OCI-LY7 (cell line): Measurements from ENCODE around the gene F2R.

Experiments used
- EZH2phosphoT487 ChIP-seq: fragments of 200-600 bp; sonication (generic); IDR thresholded peaks from 2 replicates; pipeline ENCODE4 v1.6.1; 2018; ENCODE audit warnings: low read depth, borderline replicate concordance, mild to moderate bottlenecking, mixed run types, antibody characterized with exemption, low read length, moderate library complexity, mixed read lengths
- TF ChIP-seq, protein P1 (sequence below): fragments of 200-600 bp; sonication (generic); conservative IDR thresholded peaks from 2 replicates; pipeline ENCODE4 v1.5.1; 2014; ENCODE audit warnings: mild to moderate bottlenecking, antibody characterized with exemption, low read length, moderate library complexity, mixed read lengths

DNA sequence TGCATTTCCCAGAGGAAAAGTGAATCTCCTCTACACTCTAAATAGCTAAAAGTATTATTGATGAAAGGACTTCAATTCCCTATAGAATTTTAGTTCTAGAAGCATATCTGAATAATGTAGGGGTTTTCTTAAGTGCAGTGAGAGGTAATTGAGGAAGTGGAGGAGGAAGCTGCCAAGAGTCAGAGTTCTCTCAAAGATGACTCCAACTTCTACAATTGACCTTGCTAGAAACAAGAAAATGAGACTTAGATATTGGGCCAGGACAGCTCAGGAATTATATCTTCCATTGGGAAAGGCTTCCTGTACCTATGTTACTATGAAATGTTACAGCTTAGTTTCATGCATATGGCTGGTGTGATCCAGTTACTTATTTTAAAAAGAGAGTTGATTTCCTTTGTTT is 10.4 kb upstream of the F2R start:
- TF ChIP-seq, protein P1, sequence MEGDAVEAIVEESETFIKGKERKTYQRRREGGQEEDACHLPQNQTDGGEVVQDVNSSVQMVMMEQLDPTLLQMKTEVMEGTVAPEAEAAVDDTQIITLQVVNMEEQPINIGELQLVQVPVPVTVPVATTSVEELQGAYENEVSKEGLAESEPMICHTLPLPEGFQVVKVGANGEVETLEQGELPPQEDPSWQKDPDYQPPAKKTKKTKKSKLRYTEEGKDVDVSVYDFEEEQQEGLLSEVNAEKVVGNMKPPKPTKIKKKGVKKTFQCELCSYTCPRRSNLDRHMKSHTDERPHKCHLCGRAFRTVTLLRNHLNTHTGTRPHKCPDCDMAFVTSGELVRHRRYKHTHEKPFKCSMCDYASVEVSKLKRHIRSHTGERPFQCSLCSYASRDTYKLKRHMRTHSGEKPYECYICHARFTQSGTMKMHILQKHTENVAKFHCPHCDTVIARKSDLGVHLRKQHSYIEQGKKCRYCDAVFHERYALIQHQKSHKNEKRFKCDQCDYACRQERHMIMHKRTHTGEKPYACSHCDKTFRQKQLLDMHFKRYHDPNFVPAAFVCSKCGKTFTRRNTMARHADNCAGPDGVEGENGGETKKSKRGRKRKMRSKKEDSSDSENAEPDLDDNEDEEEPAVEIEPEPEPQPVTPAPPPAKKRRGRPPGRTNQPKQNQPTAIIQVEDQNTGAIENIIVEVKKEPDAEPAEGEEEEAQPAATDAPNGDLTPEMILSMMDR = no peak
- no peak for TF ChIP-seq EZH2phosphoT487
